IMR-90 (cell line): ENCODE measurements around the gene CACNA2D4. TPM values are rescaled to one million over a fixed set of nuclear protein-coding genes. Genes with fewer than 3 reads are reported as not detected.
A peak's percentile ranks its signal among the peaks of the same experiment; 100 is the strongest.

Source experiments
- ATAC-seq: fragments of 200-7000 bp; cut with Tn5 transposase; 2 replicates; pipeline ENCODE4 v1.9.1; 2020; ENCODE audit warnings: low read depth, mild to moderate bottlenecking, moderate library complexity
- BruUV-seq: library from RNA; stranded (reverse); fragments of 400-500 nt; replicated peaks from 2 replicates; lab custom pipeline; 2021; lab: Mats Ljungman, UMichigan
- CTCF ChIA-PET: fragments of 300-600 bp; formaldehyde crosslinking; extraction: SDS; loops from one replicate; lab custom pipeline; 2021; ENCODE audit warnings: antibody characterized with exemption; lab: Yijun Ruan, JAX
- POLR2A ChIA-PET: fragments of 300-600 bp; sonication (Branson Sonifier 250); formaldehyde crosslinking; loops from one replicate; lab custom pipeline; 2022; ENCODE audit warnings: antibody characterized with exemption; ENCODE audit not compliant: unreplicated experiment; lab: Charles Lee
- DNase-seq: peaks from one replicate; pipeline ENCODE4 v3.0.0; 2013
- H2AFZ ChIP-seq: replicated peaks from 2 replicates; pipeline ENCODE3; 2013; ENCODE audit warnings: low read length, mild to moderate bottlenecking; ENCODE audit not compliant: poor library complexity
- H2AK5ac ChIP-seq: 2 replicates; pipeline ENCODE4 v1.6.1; 2013; ENCODE audit warnings: low read depth, low read length, inconsistent platforms
- H2AK9ac ChIP-seq: replicated peaks from 2 replicates; pipeline ENCODE3; 2013; ENCODE audit warnings: mild to moderate bottlenecking, low read depth, low read length, moderate library complexity; ENCODE audit not compliant: poor library complexity
- H2BK120ac ChIP-seq: 2 replicates; pipeline ENCODE4 v1.6.1; 2013; ENCODE audit warnings: low read depth, low read length, inconsistent platforms
- H2BK15ac ChIP-seq: 3 replicates; pipeline ENCODE4 v1.6.1; 2013; ENCODE audit warnings: low read depth, low read length, inconsistent platforms
- H2BK20ac ChIP-seq: 2 replicates; pipeline ENCODE4 v1.6.1; 2013; ENCODE audit warnings: low read depth, mild to moderate bottlenecking, inconsistent platforms, low read length, moderate library complexity
- H2BK5ac ChIP-seq: 2 replicates; pipeline ENCODE4 v1.6.1; 2013; ENCODE audit warnings: mild to moderate bottlenecking, low read depth, low read length, inconsistent platforms; ENCODE audit not compliant: poor library complexity, severe bottlenecking
- H3K14ac ChIP-seq: replicated peaks from 2 replicates; pipeline ENCODE4 v1.6.1; 2013; ENCODE audit warnings: low read depth, low read length, inconsistent platforms
- H3K18ac ChIP-seq: 2 replicates; pipeline ENCODE4 v1.6.1; 2013; ENCODE audit warnings: low read depth, low read length, control low read depth
- H3K23ac ChIP-seq: 2 replicates; pipeline ENCODE4 v1.6.1; 2013; ENCODE audit warnings: low read depth, low read length, inconsistent platforms
- H3K27ac ChIP-seq: 2 replicates; pipeline ENCODE4 v1.5.1; 2013; ENCODE audit warnings: mild to moderate bottlenecking, control low read depth, low read length; ENCODE audit not compliant: insufficient read depth
- H3K27me3 ChIP-seq: 2 replicates; pipeline ENCODE4 v1.6.1; 2013; ENCODE audit warnings: low read length; ENCODE audit not compliant: control insufficient read depth, insufficient read depth
- H3K36me3 ChIP-seq: 2 replicates; pipeline ENCODE4 v1.6.1; 2013; ENCODE audit warnings: low read length, mixed read lengths; ENCODE audit not compliant: control insufficient read depth, insufficient read depth
- H3K4ac ChIP-seq: 2 replicates; pipeline ENCODE4 v1.6.1; 2013; ENCODE audit warnings: low read depth, low read length, inconsistent platforms
- H3K4me1 ChIP-seq: 2 replicates; pipeline ENCODE4 v1.6.1; 2013; ENCODE audit warnings: low read length, mixed read lengths; ENCODE audit not compliant: control insufficient read depth, insufficient read depth
- H3K4me2 ChIP-seq: 2 replicates; pipeline ENCODE4 v1.6.1; 2013; ENCODE audit warnings: low read depth, mild to moderate bottlenecking, control low read depth, low read length, moderate library complexity
- H3K4me3 ChIP-seq: 2 replicates; pipeline ENCODE4 v1.5.1; 2013; ENCODE audit warnings: low read depth, mild to moderate bottlenecking, control low read depth, low read length, moderate library complexity; ENCODE audit not compliant: insufficient read depth
- H3K56ac ChIP-seq: 2 replicates; pipeline ENCODE4 v1.6.1; 2013; ENCODE audit warnings: low read length, inconsistent platforms; ENCODE audit not compliant: insufficient read depth; ENCODE audit errors: extremely low read depth
- H3K79me1 ChIP-seq, 2 experiments: 2 replicates each; pipeline ENCODE4 v1.6.1; 2013; ENCODE audit warnings: low read length in 2 of 2, inconsistent platforms in 1 of 2, low read depth in 1 of 2
- H3K9ac ChIP-seq: 2 replicates; pipeline ENCODE4 v1.6.1; 2013; ENCODE audit warnings: low read depth, low read length, control low read depth
- H3K9me1 ChIP-seq: 2 replicates; pipeline ENCODE4 v1.6.1; 2013; ENCODE audit warnings: low read length, inconsistent platforms; ENCODE audit not compliant: insufficient read depth
- H3K9me3 ChIP-seq: 2 replicates; pipeline ENCODE4 v1.6.1; 2013; ENCODE audit warnings: low read length; ENCODE audit not compliant: control insufficient read depth, insufficient read depth
- H4K20me1 ChIP-seq: 2 replicates; pipeline ENCODE4 v1.6.1; 2013; ENCODE audit warnings: low read length, inconsistent platforms; ENCODE audit not compliant: insufficient read depth
- H4K5ac ChIP-seq: 2 replicates; pipeline ENCODE4 v1.6.1; 2013; ENCODE audit warnings: mild to moderate bottlenecking, low read depth, low read length, control low read depth
- H4K8ac ChIP-seq, 2 experiments: 2 replicates each; pipeline ENCODE4 v1.6.1; 2013; ENCODE audit warnings: low read depth in 2 of 2, low read length in 2 of 2, control low read depth in 1 of 2, inconsistent platforms in 1 of 2
- H4K91ac ChIP-seq: 2 replicates; pipeline ENCODE4 v1.6.1; 2013; ENCODE audit warnings: low read depth, low read length, inconsistent platforms; ENCODE audit not compliant: insufficient read depth
- BHLHE40 ChIP-seq: fragments of 150-350 bp; IDR thresholded peaks from 2 replicates; pipeline ENCODE4 v1.6.1; 2016; ENCODE audit warnings: mild to moderate bottlenecking, low read depth, low read length
- CEBPB ChIP-seq: IDR thresholded peaks from 2 replicates; pipeline ENCODE4 v1.6.1; 2012; ENCODE audit warnings: low read depth, low read length, improper control_type of control experiment
- CTCF ChIP-seq: conservative IDR thresholded peaks from 2 replicates; pipeline ENCODE4 v1.5.1; 2012; ENCODE audit warnings: mild to moderate bottlenecking, low read depth, low read length, improper control_type of control experiment
- ELK1 ChIP-seq: fragments of 150-350 bp; IDR thresholded peaks from 2 replicates; pipeline ENCODE4 v1.6.1; 2016; ENCODE audit warnings: low read depth, mild to moderate bottlenecking, low read length, moderate library complexity, borderline replicate concordance
- FOS ChIP-seq: fragments of 150-350 bp; IDR thresholded peaks from 2 replicates; pipeline ENCODE4 v1.6.1; 2016; ENCODE audit warnings: low read depth, low read length
- MAFK ChIP-seq: IDR thresholded peaks from 2 replicates; pipeline ENCODE4 v1.6.1; 2012; ENCODE audit warnings: low read depth, low read length, improper control_type of control experiment
- MAZ ChIP-seq: IDR thresholded peaks from 2 replicates; pipeline ENCODE4 v1.6.1; 2012; ENCODE audit warnings: low read depth, mild to moderate bottlenecking, low read length, improper control_type of control experiment, moderate library complexity, borderline replicate concordance
- MXI1 ChIP-seq: IDR thresholded peaks from 2 replicates; pipeline ENCODE4 v1.6.1; 2012; ENCODE audit warnings: low read depth, mild to moderate bottlenecking, low read length, moderate library complexity, borderline replicate concordance
- NFE2L2 ChIP-seq: fragments of 150-350 bp; IDR thresholded peaks from 2 replicates; pipeline ENCODE4 v1.6.1; 2016; ENCODE audit warnings: low read depth, mild to moderate bottlenecking, low read length
- POLR2A ChIP-seq: IDR thresholded peaks from 2 replicates; pipeline ENCODE4 v1.6.1; 2012; ENCODE audit warnings: mild to moderate bottlenecking, low read depth, low read length
- RAD21 ChIP-seq: IDR thresholded peaks from 2 replicates; pipeline ENCODE4 v1.6.1; 2012; ENCODE audit warnings: low read length, improper control_type of control experiment
- RFX5 ChIP-seq: IDR thresholded peaks from 2 replicates; pipeline ENCODE4 v1.8.0; 2012; ENCODE audit warnings: low read depth, mild to moderate bottlenecking, low read length, moderate library complexity
- SMC3 ChIP-seq: fragments of 150-350 bp; IDR thresholded peaks from 2 replicates; pipeline ENCODE4 v1.6.1; 2016; ENCODE audit warnings: low read depth, mild to moderate bottlenecking, antibody characterized with exemption, low read length, moderate library complexity
- WGBS, 2 experiments: methylation state at CpG; one replicate each; pipeline versions ENCODE4 v1.1.5 to v1.1.7; 2013; ENCODE audit warnings: missing lambda C conversion rate in 2 of 2; ENCODE audit not compliant: insufficient read length in 1 of 2; ENCODE audit errors: extremely low coverage in 2 of 2; 5-methylcytosine and 5-hydroxymethylcytosine counted together
- dilution Hi-C: fragments of 300-500 bp; cut with HindIII; formaldehyde crosslinking; loops from one replicate; pipeline ENCODE4 v1.14.3; 2018; ENCODE audit warnings: low sequenced_read_pairs; ENCODE audit not compliant: unreplicated experiment
- in situ Hi-C: fragments of 300-500 bp; cut with MboI; formaldehyde crosslinking; loops from 3 replicates; pipeline ENCODE4 v1.14.3; 2019; ENCODE audit warnings: low sequenced_read_pairs, inconsistent platforms, mixed read lengths
- intact Hi-C: fragments of 100-400 bp; cut with micrococcal nuclease; formaldehyde crosslinking; loops from 2 replicates; pipeline ENCODE4 v1.10.0; 2022
- polyA plus RNA-seq, 3 experiments: library from polyadenylated mRNA; depleted of rRNA; stranded (reverse); fragments of >200 nt; gene quantifications; 2 replicates each; pipeline ENCODE4 v1.2.3, GENCODE V29; 2012; ENCODE audit warnings: low replicate concordance in 1 of 3
- total RNA-seq: library from RNA; depleted of rRNA; stranded (reverse); fragments of >200 nt; gene quantifications from 2 replicates; pipeline ENCODE4 v1.2.3, GENCODE V29; 2012

Gene CACNA2D4
- total and polyA plus RNA-seq, 2 of the 4 experiments (the other 2 are of a cell fraction), result 0.18 to 0.22 TPM

GRCh38 chr12:1795785-1796514 lies 122.5 kb downstream of the CACNA2D4 start:
- Histone ChIP-seq H3K9me3 (no peaks in the 10 kb centered on the region), H2BK15ac (no peak overlapping the region), H2AK9ac (peak overlapping the region; percentile 93), H3K4me2 (peak overlapping the region; percentile 86), H3K79me1 (0 out of 4 replicates have a peak, but pooled peaks cover 0 to 3% of the 10 kb centered on the region in 2 experiments), H3K23ac (peak overlapping the region; percentile 54; the same call in 1 of the 2 replicates), H2BK20ac (0 out of 2 replicates have a peak overlapping the region, but pooled peaks have one; percentile 13), H4K5ac (peak overlapping the region; percentile 53), H3K56ac (no peak overlapping the region), H2BK120ac (peak overlapping the region; percentile 31; the same call in 1 of the 2 replicates), H3K4me1 (peaks cover 4% of the 10 kb centered on the region; the same call in 1 of the 2 replicates), H4K20me1 (0 out of 2 replicates have a peak, but pooled peaks cover under 1% of the 10 kb centered on the region), H2AK5ac (peak overlapping the region; percentile 23; the same call in 1 of the 2 replicates), H3K36me3 (no peaks in the 10 kb centered on the region), H3K18ac (no peak overlapping the region; the same call in 1 of the 2 replicates), H3K27me3 (no peaks in the 10 kb centered on the region; the same call in 1 of the 2 replicates), H2AFZ (peak overlapping the region; percentile 98), H2BK5ac (no peak overlapping the region), H3K9ac (peak overlapping the region; percentile 34; the same call in 1 of the 2 replicates), H3K9me1 (peaks cover 4% of the 10 kb centered on the region; the same call in 1 of the 2 replicates), H3K14ac (peak overlapping the region; percentile 74), H4K8ac (peak overlapping the region; percentile 51 to 88), H3K27ac (no peak overlapping the region; the same call in 1 of the 2 replicates), H3K4ac (peak overlapping the region; percentile 34), H3K4me3 (peak overlapping the region; percentile 37), H4K91ac (0 out of 2 replicates have a peak overlapping the region, but pooled peaks have one; percentile 1)
- intact Hi-C loops, result loop anchor here (1.0 to 5.0 kb wide), 4 partner anchors 144 to 787 kb away; partner anchors contain the start of gene CACNA1C
- CTCF ChIA-PET, result interaction anchor here (1.3 to 1.4 kb wide), 2 partner anchors 14 to 144 kb away, joined by 3 to 4 read pairs; no protein-coding TSS in a partner anchor
- in situ Hi-C loops, result no loop called here
- peak; percentile 81 for DNase-seq
- dilution Hi-C loops, result no loop called here
- ATAC-seq, result peak; percentile 97
- POLR2A ChIA-PET, result no interaction called here
- WGBS, 2 experiments, result 10% methylated on average over 17 of the region's 45 CpGs; no CpG with 5 or more reads in 1 of the 2 experiments
- TF ChIP-seq CEBPB, result no peak
- no peak for TF ChIP-seq BHLHE40
- no peak for TF ChIP-seq ELK1
- TF ChIP-seq NFE2L2, result no peak
- TF ChIP-seq MAZ, result peak; percentile 88; the same call in 1 of the 2 replicates
- peak; percentile 98 for TF ChIP-seq CTCF
- TF ChIP-seq MXI1, result peak; percentile 52; the same call in 1 of the 2 replicates
- TF ChIP-seq SMC3, result peak; percentile 99
- peak; percentile 98 for TF ChIP-seq RAD21
- TF ChIP-seq POLR2A, result 0 out of 2 replicates have a peak, but pooled peaks have one; percentile 43
- no peak for TF ChIP-seq RFX5
- TF ChIP-seq FOS, result no peak
- TF ChIP-seq MAFK, result no peak
- BruUV-seq, result no TSS peak
